ENCODE results near the gene ZNF205.

- TF ChIP-seq CTCF (conservative IDR thresholded peaks at IDR 0.05) (no peak), EZH2 (IDR thresholded peaks at IDR 0.05; ENCODE audit: low read depth) (no peak)
Measured at GRCh38 chr16:3147757-3148104, 35.3 kb downstream of the ZNF205 start.
